Type B pancreatic cell (in vitro differentiated cells): ENCODE results near the gene OTOP2. TPM values are rescaled to one million over a fixed set of nuclear protein-coding genes. Genes with fewer than 3 reads are reported as not detected.

ENCODE experiments used
- DNase-seq: peaks from one replicate; pipeline ENCODE4 v3.0.0; 2021; ENCODE audit warnings: mixed read lengths; ENCODE audit not compliant: unreplicated experiment; ENCODE audit errors: extremely low spot score
- H3K27ac Mint-ChIP-seq: 2 replicates; pipeline ENCODE4 v1.8.0; 2021; ENCODE audit warnings: mild to moderate bottlenecking, mixed read lengths
- H3K27me3 Mint-ChIP-seq: 2 replicates; pipeline ENCODE4 v1.8.0; 2021; ENCODE audit warnings: mixed read lengths
- H3K36me3 Mint-ChIP-seq: 2 replicates; pipeline ENCODE4 v1.8.0; 2021; ENCODE audit warnings: mixed read lengths
- H3K4me1 Mint-ChIP-seq: one replicate; pipeline ENCODE4 v1.8.0; 2021; ENCODE audit warnings: mixed read lengths; ENCODE audit not compliant: unreplicated experiment
- H3K4me3 Mint-ChIP-seq: 2 replicates; pipeline ENCODE4 v1.8.0; 2021; ENCODE audit warnings: mild to moderate bottlenecking, mixed read lengths
- H3K9me3 Mint-ChIP-seq: 2 replicates; pipeline ENCODE4 v1.8.0; 2021; ENCODE audit warnings: mixed read lengths
- CTCF ChIP-seq: fragments of 200-600 bp; sonication (generic); conservative IDR thresholded peaks from 2 replicates; pipeline ENCODE4 v1.5.0; 2021; ENCODE audit warnings: antibody characterized with exemption, mild to moderate bottlenecking
- total RNA-seq: library from RNA; stranded (reverse); gene quantifications from 2 replicates; pipeline ENCODE4 v1.2.1, GENCODE V29; 2021; ENCODE audit warnings: low replicate concordance

Gene OTOP2
- total RNA-seq, 1 donor from 2014 or later = not detected

- no peak overlapping the region for H3K27ac Mint-ChIP-seq
- DNase-seq = no peak
- no peaks in the 10 kb centered on the region for H3K9me3 Mint-ChIP-seq
- H3K27me3 Mint-ChIP-seq = peaks cover 32% of the 10 kb centered on the region
- no peaks in the 10 kb centered on the region for H3K4me1 Mint-ChIP-seq
- no peak for TF ChIP-seq CTCF
- no peaks in the 10 kb centered on the region for H3K36me3 Mint-ChIP-seq
- no peak overlapping the region for H3K4me3 Mint-ChIP-seq
Observed at GRCh38 chr17:74883241-74883745, 40.8 kb upstream of the OTOP2 start.

GRCh38 chr17:74888469-74888868, 35.6 kb upstream of the OTOP2 start:
- no peak for DNase-seq
- peaks cover 45% of the 10 kb centered on the region for H3K27me3 Mint-ChIP-seq
- no peak overlapping the region for H3K4me3 Mint-ChIP-seq
- no peak overlapping the region for H3K27ac Mint-ChIP-seq
- H3K9me3 Mint-ChIP-seq = no peaks in the 10 kb centered on the region
- no peak for TF ChIP-seq CTCF
- H3K4me1 Mint-ChIP-seq = no peaks in the 10 kb centered on the region
- no peaks in the 10 kb centered on the region for H3K36me3 Mint-ChIP-seq

- DNase-seq = no peak
- Mint-ChIP-seq H3K9me3 (no peaks in the 10 kb centered on the region), H3K4me3 (no peak overlapping the region), H3K4me1 (peaks cover 3% of the 10 kb centered on the region), H3K27me3 (peaks cover 63% of the 10 kb centered on the region), H3K27ac (no peak overlapping the region), H3K36me3 (no peaks in the 10 kb centered on the region)
- TF ChIP-seq CTCF = no peak
Observed at GRCh38 chr17:74890554-74890953, 33.5 kb upstream of the OTOP2 start.

- H3K4me3 Mint-ChIP-seq = peak overlapping the region; percentile 48
- DNase-seq = no peak
- peaks cover 74% of the 10 kb centered on the region for H3K27me3 Mint-ChIP-seq
- H3K9me3 Mint-ChIP-seq = no peaks in the 10 kb centered on the region
- no peak overlapping the region for H3K27ac Mint-ChIP-seq
- no peak for TF ChIP-seq CTCF
- no peaks in the 10 kb centered on the region for H3K36me3 Mint-ChIP-seq
- peaks cover 3% of the 10 kb centered on the region for H3K4me1 Mint-ChIP-seq
Observed at GRCh38 chr17:74892013-74892841, 31.8 kb upstream of the OTOP2 start.

- Mint-ChIP-seq H3K4me1 (peaks cover 3% of the 10 kb centered on the region), H3K36me3 (no peaks in the 10 kb centered on the region), H3K4me3 (peak within 1 kb of the TSS; percentile 87), H3K27me3 (peaks cover 77% of the 10 kb centered on the region), H3K27ac (no peak within 1 kb of the TSS), H3K9me3 (no peaks in the 10 kb centered on the region)
- TF ChIP-seq CTCF = no peak
- DNase-seq = no peak
Observed at GRCh38 chr17:74892974-74893911, 30.8 kb upstream of the OTOP2 start, which contains the start of gene FADS6. Gene FADS6 (minus strand): TSS chr17:74893633. CDS start chr17:74893595, 38 bp downstream.
